NCI-H774 (cell line): ENCODE data around the gene KRT28.
"Not testable (repeated sequence)": the region's sequence is repeated elsewhere in the genome, so short reads cannot be mapped to it uniquely, and the experiment has no call there.

ENCODE experiments used
- DNase-seq: peaks from one replicate; lab custom pipeline; 2025; lab: John Stamatoyannopoulos, UW

Gene KRT28

GRCh38 chr17:40779181-40779909 lies 20.4 kb downstream of the KRT28 start:
- DNase-seq, result peak; percentile 33

- no peak for DNase-seq
Measured at GRCh38 chr17:40778461-40778860, 21.3 kb downstream of the KRT28 start.

GRCh38 chr17:40777971-40778370 lies 21.8 kb downstream of the KRT28 start:
- no peak for DNase-seq

GRCh38 chr17:40777459-40777858 lies 22.3 kb downstream of the KRT28 start:
- DNase-seq, result no peak

GRCh38 chr17:40775945-40776344 lies 23.8 kb downstream of the KRT28 start:
- DNase-seq, result no peak

- DNase-seq, result no peak
Measured at GRCh38 chr17:40772101-40772500, 27.7 kb downstream of the KRT28 start, which contains the start of gene KRT26. Gene KRT26, minus strand, starts transcription at chr17:40772201. Its CDS starts 88 bp downstream, at chr17:40772113.

- no peak for DNase-seq
Measured at GRCh38 chr17:40765657-40766056, 34.1 kb downstream of the KRT28 start.

GRCh38 chr17:40763752-40764151 lies 36.0 kb downstream of the KRT28 start:
- DNase-seq, result no peak

- DNase-seq, result no peak
Measured at GRCh38 chr17:40760105-40761016, 39.4 kb downstream of the KRT28 start.

- DNase-seq, result no peak
Measured at GRCh38 chr17:40755231-40755630, 44.5 kb downstream of the KRT28 start, which contains the start of gene KRT25. Gene KRT25, minus strand, starts transcription at chr17:40755331. Its CDS starts 60 bp downstream, at chr17:40755271.

- no peak for DNase-seq
Measured at GRCh38 chr17:40753804-40754203, 46.0 kb downstream of the KRT28 start.

- no peak for DNase-seq
Measured at GRCh38 chr17:40751065-40751464, 48.7 kb downstream of the KRT28 start.

- DNase-seq, result no peak
Measured at GRCh38 chr17:40750391-40750790, 49.4 kb downstream of the KRT28 start.

- DNase-seq, result not testable (repeated sequence)
Measured at GRCh38 chr17:40748666-40749065, 51.1 kb downstream of the KRT28 start.
